GM18502 (cell line): Measurements from ENCODE around the gene TSHR.
"Not testable (repeated sequence)": the region's sequence is repeated elsewhere in the genome, so short reads cannot be mapped to it uniquely, and the experiment has no call there.

ENCODE experiments used
- ATAC-seq: cut with Tn5 transposase; IDR thresholded peaks from one replicate; pipeline ENCODE4 v1.9.1; 2021; ENCODE audit warnings: mild to moderate bottlenecking; ENCODE audit not compliant: unreplicated experiment, poor library complexity

Gene TSHR

GRCh38 chr14:80946797-80947196 lies 8.6 kb upstream of the TSHR start:
- ATAC-seq = no peak

GRCh38 chr14:80948291-80948690 lies 7.1 kb upstream of the TSHR start:
- no peak for ATAC-seq

- ATAC-seq = no peak
Measured at GRCh38 chr14:80951491-80951890, 3.9 kb upstream of the TSHR start.

GRCh38 chr14:80953211-80953610 lies 2.2 kb upstream of the TSHR start:
- ATAC-seq = not testable (repeated sequence)

- ATAC-seq = no peak
Measured at GRCh38 chr14:80954687-80955299, 628 bp upstream of the TSHR start.

- no peak for ATAC-seq
Measured at GRCh38 chr14:80956102-80956501, 681 bp downstream of the TSHR start.

GRCh38 chr14:80956922-80957321 lies 1.5 kb downstream of the TSHR start:
- ATAC-seq = no peak

- ATAC-seq = no peak
Measured at GRCh38 chr14:80957613-80958012, 2.2 kb downstream of the TSHR start.

- no peak for ATAC-seq
Measured at GRCh38 chr14:80958226-80958625, 2.8 kb downstream of the TSHR start.

- ATAC-seq = no peak
Measured at GRCh38 chr14:80958939-80959338, 3.5 kb downstream of the TSHR start.

- peak; percentile 99 for ATAC-seq
Measured at GRCh38 chr14:80959496-80959895, 4.1 kb downstream of the TSHR start.

GRCh38 chr14:80965037-80965436 lies 9.6 kb downstream of the TSHR start:
- no peak for ATAC-seq

- no peak for ATAC-seq
Measured at GRCh38 chr14:80973931-80974641, 18.7 kb downstream of the TSHR start.

- no peak for ATAC-seq
Measured at GRCh38 chr14:80974679-80975078, 19.3 kb downstream of the TSHR start.

GRCh38 chr14:80977221-80977620 lies 21.8 kb downstream of the TSHR start:
- peak; percentile 60 for ATAC-seq

- ATAC-seq = no peak
Measured at GRCh38 chr14:80978403-80978802, 23.0 kb downstream of the TSHR start.

- no peak for ATAC-seq
Measured at GRCh38 chr14:80979951-80980350, 24.5 kb downstream of the TSHR start.

- no peak for ATAC-seq
Measured at GRCh38 chr14:80981156-80981555, 25.7 kb downstream of the TSHR start.

GRCh38 chr14:80981673-80982072 lies 26.3 kb downstream of the TSHR start:
- no peak for ATAC-seq

- ATAC-seq = no peak
Measured at GRCh38 chr14:80982711-80983110, 27.3 kb downstream of the TSHR start.

- ATAC-seq = peak; percentile 69
Measured at GRCh38 chr14:80987235-80988032, 32.0 kb downstream of the TSHR start.
